Measurements from ENCODE around the gene KREMEN2.
A peak's percentile ranks its signal among the peaks of the same experiment; 100 is the strongest.

KREMEN2 gene

GRCh38 chr16:2987833-2988232 lies 23.8 kb downstream of the KREMEN2 start:
- H3K27ac ChIP-seq (ENCODE audit: low read length, poor library complexity, severe bottlenecking), result no peak overlapping the region
- no peak overlapping the region for H4K91ac ChIP-seq (ENCODE audit: low read length)
- no peak overlapping the region for H2AFZ ChIP-seq (ENCODE audit: low read depth, low read length)
- H3K4me3 ChIP-seq (ENCODE audit: insufficient read depth in 1 of 2, low read depth in 1 of 2, low read length in 2 of 2), result no peak overlapping the region
- H3K23ac ChIP-seq (ENCODE audit: low read length in 2 of 2), result no peak overlapping the region
- no peak overlapping the region for H4K8ac ChIP-seq (ENCODE audit: low read length)
- WGBS, result 58% methylated on average over 8 of the region's 8 CpGs
- no peak overlapping the region for H2BK120ac ChIP-seq (ENCODE audit: low read depth, low read length)
- H2AK5ac ChIP-seq (ENCODE audit: low read length, severe bottlenecking), result no peak overlapping the region
- H3K36me3 ChIP-seq (ENCODE audit: control insufficient read depth in 1 of 2, insufficient read depth in 2 of 2, low read depth in 1 of 2, low read length in 2 of 2), result no peaks in the 10 kb centered on the region
- H2BK12ac ChIP-seq (ENCODE audit: low read length in 2 of 2), result no peak overlapping the region
- H2BK15ac ChIP-seq (ENCODE audit: low read depth, poor library complexity, severe bottlenecking), result no peak overlapping the region
- no peak overlapping the region for H2BK5ac ChIP-seq (ENCODE audit: low read depth, low read length, poor library complexity, severe bottlenecking)
- H3K9me3 ChIP-seq (ENCODE audit: control insufficient read depth, low read length), result no peaks in the 10 kb centered on the region
- peaks cover 34 to 65% of the 10 kb centered on the region in 2 experiments for H3K27me3 ChIP-seq (ENCODE audit: control insufficient read depth in 1 of 2, insufficient read depth in 1 of 2, low read length in 2 of 2)
- no peak overlapping the region for H3K4ac ChIP-seq (ENCODE audit: low read depth in 1 of 2, low read length in 2 of 2)
- H3K4me1 ChIP-seq (ENCODE audit: control insufficient read depth, insufficient read depth, low read depth, low read length), result peaks cover 11% of the 10 kb centered on the region
- DNase-seq, result no peak
- no peak overlapping the region for H3K14ac ChIP-seq (ENCODE audit: low read length in 2 of 2)
- no peak overlapping the region for H3K9ac ChIP-seq (ENCODE audit: low read length)
- H3K4me2 ChIP-seq (ENCODE audit: low read length, poor library complexity, severe bottlenecking), result no peak overlapping the region
- H3K18ac ChIP-seq (ENCODE audit: low read depth in 1 of 2, low read length in 2 of 2), result no peak overlapping the region
- no peaks in the 10 kb centered on the region for H3K79me1 ChIP-seq (replicated peaks; ENCODE audit: low read length, poor library complexity, severe bottlenecking)

- no peaks in the 10 kb centered on the region for H3K9me3 ChIP-seq (ENCODE audit: control insufficient read depth, low read length)
- no peak overlapping the region for H3K4me3 ChIP-seq (ENCODE audit: insufficient read depth in 1 of 2, low read depth in 1 of 2, low read length in 2 of 2)
- WGBS, result 50% methylated on average over 8 of the region's 8 CpGs
- no peak overlapping the region for H3K4ac ChIP-seq (ENCODE audit: low read depth in 1 of 2, low read length in 2 of 2)
- H3K9ac ChIP-seq (ENCODE audit: low read length), result no peak overlapping the region
- H2AK5ac ChIP-seq (ENCODE audit: low read length, severe bottlenecking), result no peak overlapping the region
- H2BK15ac ChIP-seq (ENCODE audit: low read depth, poor library complexity, severe bottlenecking), result peak overlapping the region; percentile 12
- peaks cover 10% of the 10 kb centered on the region for H3K4me1 ChIP-seq (ENCODE audit: control insufficient read depth, insufficient read depth, low read depth, low read length)
- H3K14ac ChIP-seq (ENCODE audit: low read length in 2 of 2), result no peak overlapping the region
- no peak overlapping the region for H3K18ac ChIP-seq (ENCODE audit: low read depth in 1 of 2, low read length in 2 of 2)
- H4K91ac ChIP-seq (ENCODE audit: low read length), result no peak overlapping the region
- no peak overlapping the region for H3K27ac ChIP-seq (ENCODE audit: low read length, poor library complexity, severe bottlenecking)
- no peak overlapping the region for H2BK120ac ChIP-seq (ENCODE audit: low read depth, low read length)
- no peak for DNase-seq
- no peak overlapping the region for H2BK5ac ChIP-seq (ENCODE audit: low read depth, low read length, poor library complexity, severe bottlenecking)
- H3K27me3 ChIP-seq (ENCODE audit: control insufficient read depth in 1 of 2, insufficient read depth in 1 of 2, low read length in 2 of 2), result peaks cover 34 to 67% of the 10 kb centered on the region in 2 experiments
- no peaks in the 10 kb centered on the region for H3K36me3 ChIP-seq (ENCODE audit: control insufficient read depth in 1 of 2, insufficient read depth in 2 of 2, low read depth in 1 of 2, low read length in 2 of 2)
- no peak overlapping the region for H3K4me2 ChIP-seq (ENCODE audit: low read length, poor library complexity, severe bottlenecking)
- no peak overlapping the region for H2BK12ac ChIP-seq (ENCODE audit: low read length in 2 of 2)
- no peaks in the 10 kb centered on the region for H3K79me1 ChIP-seq (replicated peaks; ENCODE audit: low read length, poor library complexity, severe bottlenecking)
- H2AFZ ChIP-seq (ENCODE audit: low read depth, low read length), result no peak overlapping the region
- no peak overlapping the region for H3K23ac ChIP-seq (ENCODE audit: low read length in 2 of 2)
- no peak overlapping the region for H4K8ac ChIP-seq (ENCODE audit: low read length)
Observed at GRCh38 chr16:2988590-2989099, 24.6 kb downstream of the KREMEN2 start.

DNA sequence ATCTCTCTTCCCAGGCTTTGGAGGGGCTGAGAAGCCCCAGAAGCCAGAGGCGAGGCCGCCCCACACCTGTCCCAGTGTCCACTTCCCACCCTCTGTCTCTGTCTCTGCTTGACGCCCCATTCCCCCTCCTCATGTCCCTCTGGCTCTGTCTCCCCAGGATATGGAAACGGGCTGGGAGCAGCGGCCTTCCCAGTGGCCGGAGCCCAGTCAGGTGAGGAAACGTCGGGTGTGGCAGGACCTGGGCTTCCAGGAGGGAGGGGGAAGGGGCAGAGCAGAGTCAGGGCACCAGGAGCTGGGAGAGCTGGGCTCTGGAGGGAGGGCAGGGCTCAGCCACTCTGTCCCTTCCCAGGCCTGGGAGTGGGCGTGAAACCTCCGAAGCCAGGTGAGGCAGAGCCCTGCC lies 26.8 kb downstream of the KREMEN2 start:
- Histone ChIP-seq H3K4me2 (ENCODE audit: low read length, poor library complexity, severe bottlenecking) (no peak overlapping the region), H2BK12ac (ENCODE audit: low read length in 2 of 2) (no peak overlapping the region), H3K9ac (ENCODE audit: low read length) (no peak overlapping the region), H2AK5ac (ENCODE audit: low read length, severe bottlenecking) (no peak overlapping the region), H2AFZ (ENCODE audit: low read depth, low read length) (no peak overlapping the region), H2BK5ac (ENCODE audit: low read depth, low read length, poor library complexity, severe bottlenecking) (no peak overlapping the region), H2BK120ac (ENCODE audit: low read depth, low read length) (no peak overlapping the region), H3K18ac (ENCODE audit: low read depth in 1 of 2, low read length in 2 of 2) (no peak overlapping the region), H2BK15ac (ENCODE audit: low read depth, poor library complexity, severe bottlenecking) (no peak overlapping the region), H4K91ac (ENCODE audit: low read length) (no peak overlapping the region), H3K4me3 (ENCODE audit: insufficient read depth in 1 of 2, low read depth in 1 of 2, low read length in 2 of 2) (no peak overlapping the region), H3K14ac (ENCODE audit: low read length in 2 of 2) (no peak overlapping the region), H3K4me1 (ENCODE audit: control insufficient read depth, insufficient read depth, low read depth, low read length) (peaks cover 5% of the 10 kb centered on the region), H3K9me3 (ENCODE audit: control insufficient read depth, low read length) (no peaks in the 10 kb centered on the region), H3K79me1 (replicated peaks; ENCODE audit: low read length, poor library complexity, severe bottlenecking) (no peaks in the 10 kb centered on the region), H3K27ac (ENCODE audit: low read length, poor library complexity, severe bottlenecking) (no peak overlapping the region), H3K4ac (ENCODE audit: low read depth in 1 of 2, low read length in 2 of 2) (no peak overlapping the region), H3K23ac (ENCODE audit: low read length in 2 of 2) (no peak overlapping the region), H3K27me3 (ENCODE audit: control insufficient read depth in 1 of 2, insufficient read depth in 1 of 2, low read length in 2 of 2) (peaks cover 34 to 71% of the 10 kb centered on the region in 2 experiments), H4K8ac (ENCODE audit: low read length) (no peak overlapping the region), H3K36me3 (ENCODE audit: control insufficient read depth in 1 of 2, insufficient read depth in 2 of 2, low read depth in 1 of 2, low read length in 2 of 2) (no peaks in the 10 kb centered on the region)
- no peak for DNase-seq
- 82% methylated on average over 9 of the region's 10 CpGs for WGBS

DNA sequence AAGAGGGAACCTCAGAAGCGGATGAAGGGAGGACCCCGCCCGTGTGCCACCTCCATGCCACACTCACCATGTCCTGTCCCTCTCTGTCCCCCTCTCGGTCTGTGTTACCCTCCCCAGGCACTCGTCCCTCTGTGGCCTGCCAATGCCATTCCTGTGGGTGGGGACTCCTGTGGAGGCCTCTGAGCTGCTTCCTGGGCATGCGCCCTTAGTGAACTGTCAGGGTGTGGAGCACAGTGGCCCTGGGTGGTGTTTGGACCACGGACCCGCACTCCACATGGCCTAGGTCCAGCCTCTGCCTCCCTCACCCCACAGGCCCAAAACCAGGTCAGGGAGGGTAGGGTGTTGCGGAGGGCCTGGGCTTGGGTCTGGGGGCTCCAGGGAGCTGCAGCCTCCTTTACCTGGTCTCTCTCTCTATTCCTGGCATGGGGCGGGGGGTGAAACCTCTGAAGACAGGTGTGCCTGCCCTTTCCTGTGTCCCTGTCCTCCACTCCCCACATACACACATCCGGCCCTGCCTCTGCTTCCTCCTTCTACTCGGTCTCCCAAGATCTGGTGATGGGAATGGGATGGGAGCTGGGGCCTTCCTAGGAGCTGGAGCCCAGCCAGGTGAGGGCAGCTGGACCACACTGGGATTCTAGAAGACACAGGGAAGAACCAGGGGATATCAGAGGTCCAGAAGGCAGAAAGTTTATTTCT lies 27.6 kb downstream of the KREMEN2 start:
- WGBS, result 69% methylated on average over 8 of the region's 12 CpGs

More for the DNA sequence above, 27.6 kb downstream of the KREMEN2 start:
- no peak for DNase-seq
- no peak overlapping the region for H2BK5ac ChIP-seq (ENCODE audit: low read depth, low read length, poor library complexity, severe bottlenecking)
- no peaks in the 10 kb centered on the region for H3K79me1 ChIP-seq (replicated peaks; ENCODE audit: low read length, poor library complexity, severe bottlenecking)
- H3K23ac ChIP-seq (ENCODE audit: low read length in 2 of 2), result no peak overlapping the region
- H3K4me1 ChIP-seq (ENCODE audit: control insufficient read depth, insufficient read depth, low read depth, low read length), result peaks cover 5% of the 10 kb centered on the region
- no peak overlapping the region for H3K4me3 ChIP-seq (ENCODE audit: insufficient read depth in 1 of 2, low read depth in 1 of 2, low read length in 2 of 2)
- no peak overlapping the region for H2AFZ ChIP-seq (ENCODE audit: low read depth, low read length)
- H3K14ac ChIP-seq (ENCODE audit: low read length in 2 of 2), result no peak overlapping the region
- peaks cover 37 to 70% of the 10 kb centered on the region in 2 experiments for H3K27me3 ChIP-seq (ENCODE audit: control insufficient read depth in 1 of 2, insufficient read depth in 1 of 2, low read length in 2 of 2)
- no peak overlapping the region for H3K27ac ChIP-seq (ENCODE audit: low read length, poor library complexity, severe bottlenecking)
- no peak overlapping the region for H2AK5ac ChIP-seq (ENCODE audit: low read length, severe bottlenecking)
- no peak overlapping the region for H3K18ac ChIP-seq (ENCODE audit: low read depth in 1 of 2, low read length in 2 of 2)
- no peak overlapping the region for H4K91ac ChIP-seq (ENCODE audit: low read length)
- H4K8ac ChIP-seq (ENCODE audit: low read length), result no peak overlapping the region
- no peak overlapping the region for H2BK15ac ChIP-seq (ENCODE audit: low read depth, poor library complexity, severe bottlenecking)
- H3K4me2 ChIP-seq (ENCODE audit: low read length, poor library complexity, severe bottlenecking), result no peak overlapping the region
- no peak overlapping the region for H3K9ac ChIP-seq (ENCODE audit: low read length)
- no peak overlapping the region for H3K4ac ChIP-seq (ENCODE audit: low read depth in 1 of 2, low read length in 2 of 2)
- no peaks in the 10 kb centered on the region for H3K36me3 ChIP-seq (ENCODE audit: control insufficient read depth in 1 of 2, insufficient read depth in 2 of 2, low read depth in 1 of 2, low read length in 2 of 2)
- no peak overlapping the region for H2BK120ac ChIP-seq (ENCODE audit: low read depth, low read length)
- no peaks in the 10 kb centered on the region for H3K9me3 ChIP-seq (ENCODE audit: control insufficient read depth, low read length)
- H2BK12ac ChIP-seq (ENCODE audit: low read length in 2 of 2), result no peak overlapping the region

Data from mesenchymal stem cell (in vitro differentiated cells and primary cell).